ENCODE data around the gene SMO. TPM values are rescaled to one million over a fixed set of nuclear protein-coding genes. Genes with fewer than 3 reads are reported as not detected.
"Not testable (repeated sequence)": the region's sequence is repeated elsewhere in the genome, so short reads cannot be mapped to it uniquely, and the experiment has no call there.

Gene SMO
- total and polyA plus RNA-seq, 9 of the 15 experiments (the other 6 are each of a cell fraction or from before 2014, with no cell fraction given) = 0.05 to 0.13 (median 0.10) TPM; not detected in 5

GRCh38 chr7:129216821-129217416 is 28.5 kb downstream of the SMO start:
- not testable (repeated sequence) for ATAC-seq; H3K4me3 ChIP-seq; H3K9ac ChIP-seq (ENCODE audit: insufficient read depth in 1 of 2, low read depth in 2 of 2, low read length in 2 of 2); H2AFZ ChIP-seq (ENCODE audit: low read depth, low read length); H3K79me2 ChIP-seq (ENCODE audit: control insufficient read depth, insufficient read depth, low read length); H3K27ac ChIP-seq (ENCODE audit: extremely low read depth, low read depth, low read length); BruUV-seq (replicated peaks); H3K4me2 ChIP-seq (ENCODE audit: insufficient read depth, low read length); H4K20me1 ChIP-seq (replicated peaks; ENCODE audit: control insufficient read depth, insufficient read depth, low read length); FAIRE-seq; DNase-seq (ENCODE audit: extremely low read depth in 1 of 4, low spot score in 3 of 4); H3K36me3 ChIP-seq (ENCODE audit: control insufficient read depth, insufficient read depth, low read length); H3K9me1 ChIP-seq (ENCODE audit: control insufficient read depth, insufficient read depth, low read length); H3K4me1 ChIP-seq (replicated peaks in 1 of 2; ENCODE audit: control insufficient read depth in 2 of 2, insufficient read depth in 2 of 2, low read length in 2 of 2); H3K9me3 ChIP-seq (replicated peaks; ENCODE audit: control insufficient read depth, insufficient read depth, low read depth, low read length)
- CTCF ChIA-PET (ENCODE audit: low intra/inter-chr PET ratio) = interaction anchor here (0.6 to 3.0 kb wide), 5 partner anchors 54 to 1511 kb away, joined by 3 to 57 read pairs (median 5); no protein-coding TSS in a partner anchor
- intact Hi-C loops (cut with micrococcal nuclease) = loop anchor here (5.0 kb wide), 1 partner anchor 795 kb away; no protein-coding TSS in a partner anchor
- in situ Hi-C loops (cut with MboI) = loop anchor here (5.0 kb wide), 2 partner anchors 80 to 425 kb away; no protein-coding TSS in a partner anchor
- POLR2A ChIA-PET = interaction anchor here (0.9 kb wide), 1 partner anchor 37 kb away, joined by 5 read pairs; no protein-coding TSS in a partner anchor
- H3K27me3 ChIP-seq (ENCODE audit: control insufficient read depth in 2 of 2, insufficient read depth in 2 of 2, low read length in 2 of 2) = peaks cover 19 to 37% of the 10 kb centered on the region in 2 experiments; a peak in 4 of 5 replicates
- WGBS (ENCODE audit: insufficient coverage, low coverage, missing lambda C conversion rate) = 4% methylated on average over 7 of the region's 8 CpGs
- TF ChIP-seq CBFA2T2 (conservative IDR thresholded peaks at IDR 0.05) (peak; percentile 23; the same call in 1 of the 2 replicates), CBFA2T3 (IDR thresholded peaks at IDR 0.05) (peak; percentile 44)

GRCh38 chr7:129218514-129219062 is 30.2 kb downstream of the SMO start:
- H3K4me2 ChIP-seq (ENCODE audit: insufficient read depth, low read length) = no peak overlapping the region
- no peaks in the 10 kb centered on the region for H3K36me3 ChIP-seq (ENCODE audit: control insufficient read depth, insufficient read depth, low read length)
- no peaks in the 10 kb centered on the region for H3K9me3 ChIP-seq (replicated peaks; ENCODE audit: control insufficient read depth, insufficient read depth, low read depth, low read length)
- H3K4me1 ChIP-seq (replicated peaks in 1 of 2; ENCODE audit: control insufficient read depth in 2 of 2, insufficient read depth in 2 of 2, low read length in 2 of 2) = peaks cover 0 to 3% of the 10 kb centered on the region in 2 experiments; a peak in 1 of 5 replicates
- H3K4me3 ChIP-seq = no peak overlapping the region
- CTCF ChIA-PET (ENCODE audit: low intra/inter-chr PET ratio) = interaction anchor here (0.5 to 3.0 kb wide), 17 partner anchors 51 to 1613 kb away, joined by 3 to 57 read pairs (median 3); no protein-coding TSS in a partner anchor
- in situ Hi-C loops (cut with MboI) (loop anchor here (5.0 kb wide), 2 partner anchors 79 to 424 kb away; no protein-coding TSS in a partner anchor), intact Hi-C loops (cut with micrococcal nuclease) (loop anchor here (1.0 to 5.0 kb wide), 6 partner anchors 53 to 794 kb away; no protein-coding TSS in a partner anchor)
- H3K9ac ChIP-seq (ENCODE audit: insufficient read depth in 1 of 2, low read depth in 2 of 2, low read length in 2 of 2) = peak overlapping the region in 1 of 2 experiments; percentile 24; a peak in 1 of 4 replicates
- DNase-seq (ENCODE audit: extremely low read depth in 1 of 4, low spot score in 3 of 4) = peak; percentile 85 to 93 (median 88)
- H3K27me3 ChIP-seq (ENCODE audit: control insufficient read depth in 2 of 2, insufficient read depth in 2 of 2, low read length in 2 of 2) = peaks cover 8 to 27% of the 10 kb centered on the region in 2 experiments; a peak in 2 of 5 replicates
- ATAC-seq = peak; percentile 96
- POLR2A ChIA-PET = interaction anchor here (0.6 to 1.3 kb wide), 6 partner anchors 11 to 269 kb away, joined by 3 to 5 read pairs (median 4); no protein-coding TSS in a partner anchor
- no peaks in the 10 kb centered on the region for H3K79me2 ChIP-seq (ENCODE audit: control insufficient read depth, insufficient read depth, low read length)
- H3K9me1 ChIP-seq (ENCODE audit: control insufficient read depth, insufficient read depth, low read length) = no peaks in the 10 kb centered on the region
- peak; percentile 99 for FAIRE-seq
- H2AFZ ChIP-seq (ENCODE audit: low read depth, low read length) = 0 out of 2 replicates have a peak overlapping the region, but pooled peaks have one; percentile 19
- WGBS (ENCODE audit: insufficient coverage, low coverage, missing lambda C conversion rate) = 6% methylated on average over 9 of the region's 9 CpGs
- no peak overlapping the region for H3K27ac ChIP-seq (ENCODE audit: extremely low read depth, low read depth, low read length)
- no peaks in the 10 kb centered on the region for H4K20me1 ChIP-seq (replicated peaks; ENCODE audit: control insufficient read depth, insufficient read depth, low read length)
- BruUV-seq (replicated peaks) = no TSS peak
- TF ChIP-seq SOX6 (IDR thresholded peaks at IDR 0.05) = peak; percentile 33; the same call in 1 of the 2 replicates
- TF ChIP-seq MIER1 (IDR thresholded peaks at IDR 0.05; ENCODE audit: low read depth) = 0 out of 2 replicates have a peak, but pooled peaks have one; percentile 60
- TF ChIP-seq HCFC1 (IDR thresholded peaks at IDR 0.05; ENCODE audit: low read depth, low read length) = no peak; the same call in 1 of the 2 replicates
- peak; percentile 96 for TF ChIP-seq DEAF1 (CRISPR knock-in tag; IDR thresholded peaks at IDR 0.05)
- peak; percentile 71; the same call in 1 of the 2 replicates for TF ChIP-seq TARDBP (IDR thresholded peaks at IDR 0.05)
- TF ChIP-seq CC2D1A (IDR thresholded peaks at IDR 0.05) = peak; percentile 94
- peak in 1 of 2 experiments; percentile 80; a peak in 1 of 4 replicates for TF ChIP-seq RCOR1 (IDR thresholded peaks at IDR 0.05; ENCODE audit: borderline replicate concordance in 1 of 2, low read depth in 2 of 2, low read length in 2 of 2)

Data from K562 (cell line).